VCaP (cell line): ENCODE measurements around the gene CCDC142.

Source experiments
- H3K27ac ChIP-seq: fragments of 450-650 bp; 2 replicates; pipeline ENCODE4 v1.5.1; 2017
- TF ChIP-seq, protein P1 (sequence below): fragments of 450-650 bp; conservative IDR thresholded peaks from 2 replicates; pipeline ENCODE4 v1.5.1; 2017; ENCODE audit warnings: mild to moderate bottlenecking, moderate library complexity

The CCDC142 gene

DNA sequence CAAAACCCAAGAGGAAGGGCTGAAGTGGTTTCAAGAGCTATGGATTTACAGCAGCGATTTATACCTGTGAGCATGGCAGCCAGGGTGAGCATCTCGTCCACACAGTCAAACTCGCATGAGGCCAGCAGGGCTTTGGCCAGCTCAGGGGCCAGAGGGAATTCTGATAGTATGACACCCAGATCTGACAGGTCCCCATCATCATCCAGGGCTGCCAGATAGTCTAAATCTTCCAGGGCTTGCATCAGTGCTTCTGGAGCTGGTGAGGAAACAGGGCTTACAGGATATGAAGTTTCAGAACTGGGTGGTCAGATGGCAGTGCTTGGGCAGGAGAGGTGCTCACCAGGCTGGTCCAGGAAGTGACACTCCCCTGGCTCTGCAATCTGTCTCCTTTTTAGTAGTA lies 39.7 kb upstream of the CCDC142 start:
- no peak overlapping the region for H3K27ac ChIP-seq
- TF ChIP-seq, protein P1, sequence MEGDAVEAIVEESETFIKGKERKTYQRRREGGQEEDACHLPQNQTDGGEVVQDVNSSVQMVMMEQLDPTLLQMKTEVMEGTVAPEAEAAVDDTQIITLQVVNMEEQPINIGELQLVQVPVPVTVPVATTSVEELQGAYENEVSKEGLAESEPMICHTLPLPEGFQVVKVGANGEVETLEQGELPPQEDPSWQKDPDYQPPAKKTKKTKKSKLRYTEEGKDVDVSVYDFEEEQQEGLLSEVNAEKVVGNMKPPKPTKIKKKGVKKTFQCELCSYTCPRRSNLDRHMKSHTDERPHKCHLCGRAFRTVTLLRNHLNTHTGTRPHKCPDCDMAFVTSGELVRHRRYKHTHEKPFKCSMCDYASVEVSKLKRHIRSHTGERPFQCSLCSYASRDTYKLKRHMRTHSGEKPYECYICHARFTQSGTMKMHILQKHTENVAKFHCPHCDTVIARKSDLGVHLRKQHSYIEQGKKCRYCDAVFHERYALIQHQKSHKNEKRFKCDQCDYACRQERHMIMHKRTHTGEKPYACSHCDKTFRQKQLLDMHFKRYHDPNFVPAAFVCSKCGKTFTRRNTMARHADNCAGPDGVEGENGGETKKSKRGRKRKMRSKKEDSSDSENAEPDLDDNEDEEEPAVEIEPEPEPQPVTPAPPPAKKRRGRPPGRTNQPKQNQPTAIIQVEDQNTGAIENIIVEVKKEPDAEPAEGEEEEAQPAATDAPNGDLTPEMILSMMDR: no peak

DNA sequence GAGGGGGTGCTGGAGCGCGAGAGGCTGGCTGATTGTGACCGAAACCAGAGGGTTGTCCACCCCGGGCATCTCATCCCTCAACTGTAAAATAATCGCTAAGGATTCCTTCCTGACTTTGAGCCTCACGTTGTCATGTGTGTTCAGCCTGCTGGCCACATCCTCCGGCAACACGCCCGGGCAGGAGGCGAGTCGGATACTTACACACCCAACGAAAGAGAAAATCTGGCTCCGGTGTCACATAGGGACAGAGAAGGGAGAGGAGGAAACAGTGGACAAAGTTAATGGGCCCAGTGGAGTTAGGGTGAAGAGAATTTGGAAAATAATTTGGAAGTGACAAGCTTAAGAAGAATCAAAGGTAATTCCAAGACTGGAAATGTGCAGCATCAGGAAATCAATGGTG lies 33.9 kb upstream of the CCDC142 start:
- no peak overlapping the region for H3K27ac ChIP-seq
- TF ChIP-seq, protein P1: no peak

DNA sequence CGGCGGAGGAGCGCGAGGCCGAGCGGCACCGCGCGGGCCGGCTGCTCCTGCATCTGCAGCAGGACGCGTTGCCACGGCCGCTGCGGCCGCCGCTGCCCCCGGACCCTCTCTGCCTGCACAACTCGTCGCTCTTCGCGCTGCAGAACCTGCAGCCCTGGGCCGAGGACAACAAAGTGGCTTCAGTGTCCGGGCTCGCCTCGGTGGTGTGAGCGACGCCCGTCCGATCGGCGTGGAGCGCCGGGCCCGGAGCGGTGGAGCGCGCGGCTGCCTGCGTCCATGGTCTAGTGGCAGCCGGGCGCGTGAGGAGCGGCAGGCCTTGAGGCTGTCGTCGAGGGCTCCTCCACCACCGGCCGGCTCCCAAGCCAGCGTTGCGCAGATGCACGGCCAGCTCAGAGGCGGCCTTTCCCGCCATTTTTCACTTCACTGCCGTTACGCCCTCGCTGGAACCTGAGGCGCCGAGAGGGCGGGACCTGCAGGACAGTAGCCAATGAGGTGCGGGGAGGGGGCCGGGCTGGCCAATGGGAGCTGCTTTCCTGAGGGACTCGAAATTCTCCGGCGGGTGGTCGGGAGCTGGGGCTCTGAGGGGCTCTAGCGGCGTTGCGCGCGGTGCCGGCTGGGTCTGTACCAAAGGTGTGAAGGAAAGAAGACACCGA lies 33.3 kb upstream of the CCDC142 start:
- no peak overlapping the region for H3K27ac ChIP-seq
- TF ChIP-seq, protein P1: no peak

DNA sequence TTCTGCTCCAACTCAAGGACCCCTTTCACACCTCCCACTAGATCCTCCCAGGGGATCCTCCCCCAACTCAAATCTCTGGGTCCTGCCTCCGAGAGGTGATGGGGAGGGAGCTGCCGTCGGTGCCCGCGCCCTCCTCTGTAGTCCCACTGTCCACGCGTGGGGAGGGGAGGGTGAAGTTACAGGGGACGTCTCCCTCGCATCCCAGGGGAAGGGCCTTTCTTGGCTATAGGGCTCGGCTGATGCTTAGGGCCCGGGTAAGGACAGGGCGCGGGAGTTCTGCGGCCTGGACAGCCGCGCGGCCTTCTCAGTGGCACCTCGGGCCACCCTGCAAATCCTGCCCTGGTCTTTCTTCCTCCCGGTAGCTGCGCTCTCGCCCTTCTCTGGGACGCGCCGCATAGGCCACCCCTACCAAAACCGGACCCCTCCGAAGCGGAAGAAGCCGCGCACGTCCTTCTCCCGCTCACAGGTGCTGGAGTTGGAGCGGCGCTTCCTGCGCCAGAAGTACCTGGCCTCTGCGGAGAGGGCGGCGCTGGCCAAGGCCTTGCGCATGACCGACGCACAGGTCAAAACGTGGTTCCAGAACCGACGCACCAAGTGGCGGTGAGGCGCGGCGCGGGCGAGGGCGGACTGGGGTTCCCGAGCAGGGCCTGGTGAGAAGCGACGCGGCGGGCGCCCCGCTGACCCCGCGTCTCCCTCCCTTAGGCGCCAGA lies 32.6 kb upstream of the CCDC142 start:
- TF ChIP-seq, protein P1: no peak
- H3K27ac ChIP-seq: no peak overlapping the region

DNA sequence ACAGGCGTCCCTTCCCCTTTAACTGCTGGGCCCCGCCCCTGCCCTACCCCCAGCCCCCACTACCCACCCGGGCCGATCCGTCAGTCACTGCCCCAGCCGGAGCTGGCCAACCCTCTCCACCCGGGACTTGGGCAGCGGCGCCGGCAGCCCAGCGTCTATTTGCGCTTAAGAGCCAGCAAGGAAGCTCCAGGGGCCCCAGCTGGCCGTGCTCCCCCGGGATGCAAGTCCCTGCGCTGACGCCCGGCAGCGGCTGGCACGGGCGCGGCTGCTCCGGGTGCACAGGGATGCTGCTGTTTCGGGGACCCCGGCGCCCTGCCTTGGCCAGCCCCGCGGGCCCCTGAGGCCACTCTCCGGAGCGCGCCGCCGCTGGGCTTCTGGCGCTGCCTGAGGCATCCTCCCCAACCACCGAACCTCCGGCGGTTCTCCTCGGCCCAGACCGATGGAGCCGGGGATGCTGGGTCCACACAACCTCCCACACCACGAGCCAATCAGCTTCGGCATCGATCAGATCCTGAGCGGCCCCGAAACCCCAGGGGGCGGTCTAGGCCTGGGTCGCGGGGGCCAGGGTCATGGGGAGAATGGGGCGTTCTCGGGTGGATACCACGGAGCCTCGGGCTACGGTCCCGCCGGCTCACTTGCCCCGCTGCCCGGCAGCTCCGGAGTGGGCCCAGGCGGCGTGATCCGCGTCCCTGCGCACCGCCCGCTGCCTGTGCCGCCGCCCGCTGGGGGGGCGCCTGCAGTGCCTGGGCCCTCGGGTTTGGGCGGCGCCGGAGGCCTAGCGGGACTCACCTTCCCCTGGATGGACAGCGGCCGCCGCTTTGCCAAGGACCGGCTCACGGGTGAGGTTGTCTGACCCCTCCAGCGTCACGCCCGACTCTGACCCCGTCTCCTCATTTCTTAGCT lies 31.8 kb upstream of the CCDC142 start, which contains the start of gene TLX2:
TLX2 (plus strand) TSS at position 83 of the 903 bp plus-strand sequence; CDS start at position 440, 357 bp downstream.
- no peak within 1 kb of the TSS for H3K27ac ChIP-seq
- TF ChIP-seq, protein P1: no peak

DNA sequence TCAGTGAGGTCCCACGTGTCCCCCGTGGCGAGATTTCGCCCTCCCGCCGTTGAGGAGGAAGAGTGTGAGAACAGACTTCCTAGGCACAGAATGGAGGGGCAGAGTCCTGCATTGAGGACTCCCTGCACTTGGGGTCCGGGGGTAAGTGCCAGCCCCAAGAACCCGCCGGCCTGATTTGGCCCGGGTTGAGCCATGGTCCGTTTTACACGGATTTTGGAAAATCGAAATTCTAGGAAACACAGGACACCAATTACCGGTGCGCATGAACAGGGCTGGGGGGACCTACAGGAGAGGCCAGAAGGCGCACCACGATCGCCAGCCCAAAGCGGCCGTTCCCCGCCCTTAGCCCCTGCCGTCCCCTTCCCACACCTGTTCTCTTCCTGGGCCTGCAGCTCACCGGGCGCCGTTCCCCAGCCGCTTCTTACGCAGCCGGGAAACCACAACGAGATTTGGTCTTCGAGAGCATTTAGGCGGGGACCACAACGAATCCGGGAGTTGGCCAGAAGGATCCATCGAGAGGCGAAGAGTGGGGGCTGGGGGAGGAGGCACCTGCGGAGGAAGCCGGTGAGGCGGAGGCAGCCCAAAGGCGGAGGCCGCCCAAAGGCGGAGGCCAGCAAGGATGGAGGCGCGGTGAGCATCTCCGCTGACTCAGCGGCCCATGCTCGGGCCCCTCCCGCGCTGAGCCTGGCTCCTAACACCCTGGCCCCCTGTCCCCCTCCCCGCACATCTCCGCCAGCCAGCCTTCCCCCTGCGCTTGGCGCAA lies 31.0 kb upstream of the CCDC142 start:
- H3K27ac ChIP-seq: no peak overlapping the region
- TF ChIP-seq, protein P1: no peak
